OCI-LY1 (cell line): Measurements from ENCODE around the gene CA6.
"Not testable (repeated sequence)": the region's sequence is repeated elsewhere in the genome, so short reads cannot be mapped to it uniquely, and the experiment has no call there.

ENCODE experiments used
- H2AFZ ChIP-seq: fragments of 200-600 bp; sonication (generic), shearing (Covaris generic); 2 replicates; pipeline ENCODE4 v1.6.0; 2014; ENCODE audit warnings: antibody characterized with exemption, mild to moderate bottlenecking, low read length
- H3F3A ChIP-seq: fragments of 200-600 bp; sonication (generic), shearing (Covaris generic); 2 replicates; pipeline ENCODE4 v1.6.0; 2014; ENCODE audit warnings: mild to moderate bottlenecking, antibody characterized with exemption, low read length, moderate library complexity; ENCODE audit not compliant: insufficient read depth
- H3K27ac ChIP-seq: fragments of 200-600 bp; sonication (generic); 2 replicates; pipeline ENCODE4 v1.5.1; 2014; ENCODE audit warnings: low read length, mixed run types, mild to moderate bottlenecking, low read depth; ENCODE audit not compliant: poor library complexity, severe bottlenecking
- H3K27me3 ChIP-seq: fragments of 200-600 bp; sonication (generic); 2 replicates; pipeline ENCODE4 v1.6.0; 2014; ENCODE audit warnings: antibody characterized with exemption, mild to moderate bottlenecking, low read length, moderate library complexity; ENCODE audit not compliant: insufficient read depth
- H3K36me3 ChIP-seq: fragments of 200-600 bp; sonication (generic); 2 replicates; pipeline ENCODE4 v1.6.1; 2014; ENCODE audit warnings: mild to moderate bottlenecking, antibody characterized with exemption, low read length, moderate library complexity, mixed read lengths; ENCODE audit not compliant: insufficient read depth
- H3K4me1 ChIP-seq: fragments of 200-600 bp; sonication (generic); 2 replicates; pipeline ENCODE4 v1.5.1; 2014; ENCODE audit warnings: mild to moderate bottlenecking, low read length, moderate library complexity; ENCODE audit not compliant: insufficient read depth, severe bottlenecking
- H3K4me2 ChIP-seq: fragments of 200-600 bp; sonication (generic), shearing (Covaris generic); 2 replicates; pipeline ENCODE4 v1.6.1; 2014; ENCODE audit warnings: low read length
- H3K4me3 ChIP-seq: fragments of 200-600 bp; sonication (generic); 2 replicates; pipeline ENCODE4 v1.5.1; 2014; ENCODE audit warnings: low read length, low read depth, mild to moderate bottlenecking, mixed read lengths; ENCODE audit not compliant: poor library complexity, severe bottlenecking
- H3K79me2 ChIP-seq: fragments of 200-600 bp; shearing (Covaris generic); 2 replicates; pipeline ENCODE4 v1.6.1; 2016; ENCODE audit warnings: mixed run types, low read length, mixed read lengths; ENCODE audit not compliant: insufficient read depth
- H3K9ac ChIP-seq: fragments of 200-600 bp; sonication (generic), shearing (Covaris generic); 2 replicates; pipeline ENCODE4 v1.6.1; 2014; ENCODE audit warnings: mild to moderate bottlenecking, low read length, mixed read lengths
- H3K9me2 ChIP-seq: fragments of 200-600 bp; sonication (generic), shearing (Covaris generic); 2 replicates; pipeline ENCODE4 v1.6.1; 2014; ENCODE audit warnings: low read depth, mild to moderate bottlenecking, low read length, mixed read lengths
- H3K9me3 ChIP-seq: fragments of 200-600 bp; shearing (Covaris generic); 2 replicates; pipeline ENCODE4 v1.6.1; 2014; ENCODE audit warnings: low read length, mixed read lengths
- H4K20me1 ChIP-seq: fragments of 200-600 bp; sonication (generic), shearing (Covaris generic); 2 replicates; pipeline ENCODE4 v1.6.0; 2016; ENCODE audit warnings: mild to moderate bottlenecking, low read length; ENCODE audit not compliant: insufficient read depth
- CTCF ChIP-seq: fragments of 200-600 bp; sonication (generic), shearing (Covaris generic); IDR thresholded peaks from 2 replicates; pipeline ENCODE4 v1.5.1; 2017; ENCODE audit warnings: mild to moderate bottlenecking, antibody characterized with exemption, low read length, moderate library complexity, mixed read lengths
- EZH2 ChIP-seq: fragments of 200-600 bp; sonication (generic), shearing (Covaris generic); IDR thresholded peaks from 2 replicates; pipeline ENCODE4 v1.8.0; 2017; ENCODE audit warnings: borderline replicate concordance, mixed run types, mild to moderate bottlenecking, antibody characterized with exemption, low read length, moderate library complexity, mixed read lengths

Gene CA6

GRCh38 chr1:8914466-8914865 is 31.2 kb upstream of the CA6 start:
- no peaks in the 10 kb centered on the region for H3F3A ChIP-seq
- no peaks in the 10 kb centered on the region for H3K36me3 ChIP-seq
- H4K20me1 ChIP-seq: no peaks in the 10 kb centered on the region
- no peaks in the 10 kb centered on the region for H3K79me2 ChIP-seq
- H2AFZ ChIP-seq: no peak overlapping the region
- no peaks in the 10 kb centered on the region for H3K4me1 ChIP-seq
- H3K9me3 ChIP-seq: 0 out of 2 replicates have a peak, but pooled peaks cover 3% of the 10 kb centered on the region
- H3K27me3 ChIP-seq: peaks cover 4% of the 10 kb centered on the region; the same call in 1 of the 2 replicates
- H3K9me2 ChIP-seq: no peaks in the 10 kb centered on the region
- H3K9ac ChIP-seq: no peak overlapping the region
- no peak overlapping the region for H3K27ac ChIP-seq
- H3K4me3 ChIP-seq: no peak overlapping the region
- no peak overlapping the region for H3K4me2 ChIP-seq
- TF ChIP-seq EZH2 (no peak), CTCF (no peak)

GRCh38 chr1:8915446-8915845 is 30.2 kb upstream of the CA6 start:
- TF ChIP-seq CTCF: no peak
- no peak for TF ChIP-seq EZH2
- Histone ChIP-seq H3K4me2 (no peak overlapping the region), H3K9ac (no peak overlapping the region), H3K79me2 (no peaks in the 10 kb centered on the region), H2AFZ (no peak overlapping the region), H4K20me1 (no peaks in the 10 kb centered on the region), H3K36me3 (no peaks in the 10 kb centered on the region), H3K27me3 (peaks cover 6% of the 10 kb centered on the region; the same call in 1 of the 2 replicates), H3K9me2 (no peaks in the 10 kb centered on the region), H3K4me1 (no peaks in the 10 kb centered on the region), H3F3A (no peaks in the 10 kb centered on the region), H3K4me3 (no peak overlapping the region), H3K9me3 (0 out of 2 replicates have a peak, but pooled peaks cover 3% of the 10 kb centered on the region), H3K27ac (no peak overlapping the region)

GRCh38 chr1:8917536-8917935 is 28.1 kb upstream of the CA6 start:
- H3K9ac ChIP-seq, H3F3A ChIP-seq, H3K9me3 ChIP-seq, H3K9me2 ChIP-seq, H3K79me2 ChIP-seq, H4K20me1 ChIP-seq, H3K4me3 ChIP-seq, H2AFZ ChIP-seq, H3K4me2 ChIP-seq, H3K27ac ChIP-seq, H3K36me3 ChIP-seq, H3K4me1 ChIP-seq: not testable (repeated sequence)
- peaks cover 19% of the 10 kb centered on the region; the same call in 1 of the 2 replicates for H3K27me3 ChIP-seq

- H2AFZ ChIP-seq: no peak overlapping the region
- no peak overlapping the region for H3K9ac ChIP-seq
- H3K9me3 ChIP-seq: no peaks in the 10 kb centered on the region
- H3K36me3 ChIP-seq: no peaks in the 10 kb centered on the region; the same call in 1 of the 2 replicates
- no peaks in the 10 kb centered on the region for H3K79me2 ChIP-seq
- H3F3A ChIP-seq: no peaks in the 10 kb centered on the region
- H4K20me1 ChIP-seq: no peaks in the 10 kb centered on the region
- H3K4me2 ChIP-seq: no peak overlapping the region
- no peaks in the 10 kb centered on the region for H3K4me1 ChIP-seq
- H3K9me2 ChIP-seq: no peaks in the 10 kb centered on the region
- no peak overlapping the region for H3K4me3 ChIP-seq
- no peak for TF ChIP-seq CTCF
- no peak for TF ChIP-seq EZH2
- no peak overlapping the region for H3K27ac ChIP-seq
- H3K27me3 ChIP-seq: peaks cover 25% of the 10 kb centered on the region; the same call in 1 of the 2 replicates
Observed at GRCh38 chr1:8922962-8923361, 22.7 kb upstream of the CA6 start.
